ENCODE measurements around the gene CHCHD6. TPM values are rescaled to one million over a fixed set of nuclear protein-coding genes. Genes with fewer than 3 reads are reported as not detected.

The CHCHD6 gene
- total RNA-seq, 1 experiment from 2014 or later: 40.9 TPM

GRCh38 chr3:126961191-126961790 lies 257.3 kb downstream of the CHCHD6 start:
- no peak overlapping the region for H3K27ac Mint-ChIP-seq
- ATAC-seq: no peak

GRCh38 chr3:126961791-126962461 lies 257.9 kb downstream of the CHCHD6 start:
- H3K27me3 Mint-ChIP-seq (ENCODE audit: low read depth): no peaks in the 10 kb centered on the region
- no peak overlapping the region for H3K27ac Mint-ChIP-seq
- DNase-seq (ENCODE audit: low spot score) (no peak), ATAC-seq (no peak)
- H3K36me3 Mint-ChIP-seq: no peaks in the 10 kb centered on the region
- ChIA-PET POLR2A (no interaction called here), CTCF (interaction anchor here (0.9 to 1.8 kb wide), 6 partner anchors 10 to 209 kb away, joined by 4 to 7 read pairs (median 5); partner anchors contain the start of gene PLXNA1)
- no peak overlapping the region for H3K4me3 Mint-ChIP-seq
- H3K4me1 Mint-ChIP-seq: peaks cover 16% of the 10 kb centered on the region
- H3K9me3 Mint-ChIP-seq: no peaks in the 10 kb centered on the region
- TF ChIP-seq JUN (CRISPR knock-in tag; IDR thresholded peaks at IDR 0.05) (no peak), GTF2I (CRISPR knock-in tag; conservative IDR thresholded peaks at IDR 0.05) (no peak), NR2C2 (CRISPR knock-in tag; IDR thresholded peaks at IDR 0.05) (no peak), ZNF416 (CRISPR knock-in tag; IDR thresholded peaks at IDR 0.05) (no peak), KAT7 (CRISPR knock-in tag; IDR thresholded peaks at IDR 0.05; ENCODE audit: borderline replicate concordance) (no peak)
- TF ChIP-seq, protein P1, sequence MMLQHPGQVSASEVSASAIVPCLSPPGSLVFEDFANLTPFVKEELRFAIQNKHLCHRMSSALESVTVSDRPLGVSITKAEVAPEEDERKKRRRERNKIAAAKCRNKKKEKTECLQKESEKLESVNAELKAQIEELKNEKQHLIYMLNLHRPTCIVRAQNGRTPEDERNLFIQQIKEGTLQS (CRISPR knock-in tag; conservative IDR thresholded peaks at IDR 0.05): no peak
- TF ChIP-seq, protein P2, sequence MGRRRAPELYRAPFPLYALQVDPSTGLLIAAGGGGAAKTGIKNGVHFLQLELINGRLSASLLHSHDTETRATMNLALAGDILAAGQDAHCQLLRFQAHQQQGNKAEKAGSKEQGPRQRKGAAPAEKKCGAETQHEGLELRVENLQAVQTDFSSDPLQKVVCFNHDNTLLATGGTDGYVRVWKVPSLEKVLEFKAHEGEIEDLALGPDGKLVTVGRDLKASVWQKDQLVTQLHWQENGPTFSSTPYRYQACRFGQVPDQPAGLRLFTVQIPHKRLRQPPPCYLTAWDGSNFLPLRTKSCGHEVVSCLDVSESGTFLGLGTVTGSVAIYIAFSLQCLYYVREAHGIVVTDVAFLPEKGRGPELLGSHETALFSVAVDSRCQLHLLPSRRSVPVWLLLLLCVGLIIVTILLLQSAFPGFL (CRISPR knock-in tag; IDR thresholded peaks at IDR 0.05; ENCODE audit: borderline replicate concordance): no peak
- TF ChIP-seq, protein P3, sequence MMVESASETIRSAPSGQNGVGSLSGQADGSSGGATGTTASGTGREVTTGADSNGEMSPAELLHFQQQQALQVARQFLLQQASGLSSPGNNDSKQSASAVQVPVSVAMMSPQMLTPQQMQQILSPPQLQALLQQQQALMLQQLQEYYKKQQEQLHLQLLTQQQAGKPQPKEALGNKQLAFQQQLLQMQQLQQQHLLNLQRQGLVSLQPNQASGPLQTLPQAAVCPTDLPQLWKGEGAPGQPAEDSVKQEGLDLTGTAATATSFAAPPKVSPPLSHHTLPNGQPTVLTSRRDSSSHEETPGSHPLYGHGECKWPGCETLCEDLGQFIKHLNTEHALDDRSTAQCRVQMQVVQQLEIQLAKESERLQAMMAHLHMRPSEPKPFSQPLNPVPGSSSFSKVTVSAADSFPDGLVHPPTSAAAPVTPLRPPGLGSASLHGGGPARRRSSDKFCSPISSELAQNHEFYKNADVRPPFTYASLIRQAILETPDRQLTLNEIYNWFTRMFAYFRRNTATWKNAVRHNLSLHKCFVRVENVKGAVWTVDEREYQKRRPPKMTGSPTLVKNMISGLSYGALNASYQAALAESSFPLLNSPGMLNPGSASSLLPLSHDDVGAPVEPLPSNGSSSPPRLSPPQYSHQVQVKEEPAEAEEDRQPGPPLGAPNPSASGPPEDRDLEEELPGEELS (CRISPR knock-in tag; IDR thresholded peaks at IDR 0.05): no peak

More at GRCh38 chr3:126961191-126961790, 257.3 kb downstream of the CHCHD6 start:
- no peak for TF ChIP-seq MLX (CRISPR knock-in tag; IDR thresholded peaks at IDR 0.05)
- TF ChIP-seq, protein P4, sequence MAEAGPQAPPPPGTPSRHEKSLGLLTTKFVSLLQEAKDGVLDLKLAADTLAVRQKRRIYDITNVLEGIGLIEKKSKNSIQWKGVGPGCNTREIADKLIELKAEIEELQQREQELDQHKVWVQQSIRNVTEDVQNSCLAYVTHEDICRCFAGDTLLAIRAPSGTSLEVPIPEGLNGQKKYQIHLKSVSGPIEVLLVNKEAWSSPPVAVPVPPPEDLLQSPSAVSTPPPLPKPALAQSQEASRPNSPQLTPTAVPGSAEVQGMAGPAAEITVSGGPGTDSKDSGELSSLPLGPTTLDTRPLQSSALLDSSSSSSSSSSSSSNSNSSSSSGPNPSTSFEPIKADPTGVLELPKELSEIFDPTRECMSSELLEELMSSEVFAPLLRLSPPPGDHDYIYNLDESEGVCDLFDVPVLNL (CRISPR knock-in tag; IDR thresholded peaks at IDR 0.05; ENCODE audit: borderline replicate concordance, low read depth): no peak
- TF ChIP-seq, protein P5, sequence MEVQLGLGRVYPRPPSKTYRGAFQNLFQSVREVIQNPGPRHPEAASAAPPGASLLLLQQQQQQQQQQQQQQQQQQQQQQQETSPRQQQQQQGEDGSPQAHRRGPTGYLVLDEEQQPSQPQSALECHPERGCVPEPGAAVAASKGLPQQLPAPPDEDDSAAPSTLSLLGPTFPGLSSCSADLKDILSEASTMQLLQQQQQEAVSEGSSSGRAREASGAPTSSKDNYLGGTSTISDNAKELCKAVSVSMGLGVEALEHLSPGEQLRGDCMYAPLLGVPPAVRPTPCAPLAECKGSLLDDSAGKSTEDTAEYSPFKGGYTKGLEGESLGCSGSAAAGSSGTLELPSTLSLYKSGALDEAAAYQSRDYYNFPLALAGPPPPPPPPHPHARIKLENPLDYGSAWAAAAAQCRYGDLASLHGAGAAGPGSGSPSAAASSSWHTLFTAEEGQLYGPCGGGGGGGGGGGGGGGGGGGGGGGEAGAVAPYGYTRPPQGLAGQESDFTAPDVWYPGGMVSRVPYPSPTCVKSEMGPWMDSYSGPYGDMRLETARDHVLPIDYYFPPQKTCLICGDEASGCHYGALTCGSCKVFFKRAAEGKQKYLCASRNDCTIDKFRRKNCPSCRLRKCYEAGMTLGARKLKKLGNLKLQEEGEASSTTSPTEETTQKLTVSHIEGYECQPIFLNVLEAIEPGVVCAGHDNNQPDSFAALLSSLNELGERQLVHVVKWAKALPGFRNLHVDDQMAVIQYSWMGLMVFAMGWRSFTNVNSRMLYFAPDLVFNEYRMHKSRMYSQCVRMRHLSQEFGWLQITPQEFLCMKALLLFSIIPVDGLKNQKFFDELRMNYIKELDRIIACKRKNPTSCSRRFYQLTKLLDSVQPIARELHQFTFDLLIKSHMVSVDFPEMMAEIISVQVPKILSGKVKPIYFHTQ (CRISPR knock-in tag; IDR thresholded peaks at IDR 0.05): no peak
- no peak for TF ChIP-seq MXD4 (CRISPR knock-in tag; IDR thresholded peaks at IDR 0.05; ENCODE audit: borderline replicate concordance)
- no peak for TF ChIP-seq ELF4 (CRISPR knock-in tag; IDR thresholded peaks at IDR 0.05; ENCODE audit: low read depth)
- TF ChIP-seq, protein P6, sequence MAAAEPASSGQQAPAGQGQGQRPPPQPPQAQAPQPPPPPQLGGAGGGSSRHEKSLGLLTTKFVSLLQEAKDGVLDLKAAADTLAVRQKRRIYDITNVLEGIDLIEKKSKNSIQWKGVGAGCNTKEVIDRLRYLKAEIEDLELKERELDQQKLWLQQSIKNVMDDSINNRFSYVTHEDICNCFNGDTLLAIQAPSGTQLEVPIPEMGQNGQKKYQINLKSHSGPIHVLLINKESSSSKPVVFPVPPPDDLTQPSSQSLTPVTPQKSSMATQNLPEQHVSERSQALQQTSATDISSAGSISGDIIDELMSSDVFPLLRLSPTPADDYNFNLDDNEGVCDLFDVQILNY (CRISPR knock-in tag; IDR thresholded peaks at IDR 0.05): no peak
- TF ChIP-seq HMGA2 (CRISPR knock-in tag; IDR thresholded peaks at IDR 0.05): no peak
- TF ChIP-seq, protein P7, sequence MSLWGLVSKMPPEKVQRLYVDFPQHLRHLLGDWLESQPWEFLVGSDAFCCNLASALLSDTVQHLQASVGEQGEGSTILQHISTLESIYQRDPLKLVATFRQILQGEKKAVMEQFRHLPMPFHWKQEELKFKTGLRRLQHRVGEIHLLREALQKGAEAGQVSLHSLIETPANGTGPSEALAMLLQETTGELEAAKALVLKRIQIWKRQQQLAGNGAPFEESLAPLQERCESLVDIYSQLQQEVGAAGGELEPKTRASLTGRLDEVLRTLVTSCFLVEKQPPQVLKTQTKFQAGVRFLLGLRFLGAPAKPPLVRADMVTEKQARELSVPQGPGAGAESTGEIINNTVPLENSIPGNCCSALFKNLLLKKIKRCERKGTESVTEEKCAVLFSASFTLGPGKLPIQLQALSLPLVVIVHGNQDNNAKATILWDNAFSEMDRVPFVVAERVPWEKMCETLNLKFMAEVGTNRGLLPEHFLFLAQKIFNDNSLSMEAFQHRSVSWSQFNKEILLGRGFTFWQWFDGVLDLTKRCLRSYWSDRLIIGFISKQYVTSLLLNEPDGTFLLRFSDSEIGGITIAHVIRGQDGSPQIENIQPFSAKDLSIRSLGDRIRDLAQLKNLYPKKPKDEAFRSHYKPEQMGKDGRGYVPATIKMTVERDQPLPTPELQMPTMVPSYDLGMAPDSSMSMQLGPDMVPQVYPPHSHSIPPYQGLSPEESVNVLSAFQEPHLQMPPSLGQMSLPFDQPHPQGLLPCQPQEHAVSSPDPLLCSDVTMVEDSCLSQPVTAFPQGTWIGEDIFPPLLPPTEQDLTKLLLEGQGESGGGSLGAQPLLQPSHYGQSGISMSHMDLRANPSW (CRISPR knock-in tag; conservative IDR thresholded peaks at IDR 0.05; ENCODE audit: low read depth): no peak
- TF ChIP-seq FOXJ3 (CRISPR knock-in tag; IDR thresholded peaks at IDR 0.05; ENCODE audit: borderline replicate concordance): no peak
- TF ChIP-seq ZNF671 (CRISPR knock-in tag; IDR thresholded peaks at IDR 0.05): no peak
- no peak for TF ChIP-seq MYBL2 (CRISPR knock-in tag; IDR thresholded peaks at IDR 0.05)
- TF ChIP-seq, protein P1 (CRISPR knock-in tag; conservative IDR thresholded peaks at IDR 0.05): no peak
- Mint-ChIP-seq H3K36me3 (no peaks in the 10 kb centered on the region), H3K4me3 (no peak overlapping the region), H3K4me1 (peaks cover 16% of the 10 kb centered on the region), H3K27me3 (ENCODE audit: low read depth) (no peaks in the 10 kb centered on the region), H3K9me3 (no peaks in the 10 kb centered on the region)
- no peak for DNase-seq (ENCODE audit: low spot score)
- ChIA-PET POLR2A (no interaction called here), CTCF (interaction anchor here (0.9 to 1.8 kb wide), 5 partner anchors 11 to 209 kb away, joined by 4 to 7 read pairs (median 5); partner anchors contain the start of gene PLXNA1)

Measured in WTC11 (cell line).